Thymus (tissue), 11 donors: ENCODE measurements around the gene MCOLN2. TPM values are rescaled to one million over a fixed set of nuclear protein-coding genes. Genes with fewer than 3 reads are reported as not detected.
"Not testable (repeated sequence)": the region's sequence is repeated elsewhere in the genome, so short reads cannot be mapped to it uniquely, and the experiment has no call there.

Experiments used
- DNase-seq, 9 donors: peaks; one replicate each; pipeline ENCODE4 v3.0.0-alpha.2; 2013; ENCODE audit warnings: low spot score in 9 of 9, low read depth in 6 of 9, missing footprints in 1 of 9
- H3K27ac ChIP-seq, 2 donors: one replicate each; pipeline ENCODE4 v1.5.1; 2013; ENCODE audit warnings: control low read depth in 1 of 2, low read depth in 1 of 2, low read length in 1 of 2, mild to moderate bottlenecking in 1 of 2, moderate library complexity in 1 of 2
- H3K27me3 ChIP-seq, 2 donors: one replicate each; pipeline ENCODE4 v1.5.1; 2013; ENCODE audit warnings: low read length in 1 of 2; ENCODE audit not compliant: control insufficient read depth in 2 of 2, insufficient read depth in 1 of 2
- H3K36me3 ChIP-seq, 2 donors: one replicate each; pipeline ENCODE4 v1.5.1; 2013; ENCODE audit warnings: low read length in 1 of 2, mild to moderate bottlenecking in 1 of 2, moderate library complexity in 1 of 2; ENCODE audit not compliant: control insufficient read depth in 2 of 2, insufficient read depth in 2 of 2
- H3K4me1 ChIP-seq, 2 donors: one replicate each; pipeline ENCODE4 v1.5.1; 2013; ENCODE audit warnings: low read length in 2 of 2; ENCODE audit not compliant: control insufficient read depth in 2 of 2, insufficient read depth in 2 of 2
- H3K4me3 ChIP-seq, 2 donors: one replicate each; pipeline ENCODE4 v1.5.1; 2013; ENCODE audit warnings: low read length in 2 of 2, control low read depth in 1 of 2, mild to moderate bottlenecking in 1 of 2
- H3K9me3 ChIP-seq, 2 donors: one replicate each; pipeline ENCODE4 v1.5.1; 2013; ENCODE audit warnings: low read length in 1 of 2, mild to moderate bottlenecking in 1 of 2; ENCODE audit not compliant: control insufficient read depth in 2 of 2, insufficient read depth in 1 of 2
- WGBS: extraction: QIAGEN DNeasy Blood & Tissue Kit; methylation state at CpG from one replicate; pipeline ENCODE4 v1.1.7; 2013; 5-methylcytosine and 5-hydroxymethylcytosine counted together
- polyA plus RNA-seq: library from polyadenylated mRNA; stranded (reverse); fragments of 200-250 nt; gene quantifications from one replicate; pipeline ENCODE4 v1.2.3, GENCODE V29; 2013
- total RNA-seq: library from RNA; stranded (reverse); fragments of 120-200 nt; gene quantifications from one replicate; pipeline ENCODE4 v1.2.4, GENCODE V29; 2013
- donor health status: healthy.

Gene MCOLN2
- total and polyA plus RNA-seq, 2 donors: 8.0 to 18.2 TPM

- H3K4me1 ChIP-seq: no peaks in the 10 kb centered on the region
- H3K27ac ChIP-seq: no peak overlapping the region
- H3K4me3 ChIP-seq: no peak overlapping the region
- no peaks in the 10 kb centered on the region for H3K36me3 ChIP-seq
- no peak for DNase-seq
- no peaks in the 10 kb centered on the region for H3K27me3 ChIP-seq
- 97% methylated on average over 3 of the region's 3 CpGs for WGBS
- H3K9me3 ChIP-seq: no peaks in the 10 kb centered on the region
Observed at GRCh38 chr1:85024736-85025135, 27.8 kb upstream of the MCOLN2 start.

- Histone ChIP-seq H3K4me3 (no peak overlapping the region), H3K36me3 (no peaks in the 10 kb centered on the region), H3K27me3 (no peaks in the 10 kb centered on the region), H3K27ac (no peak overlapping the region), H3K4me1 (no peaks in the 10 kb centered on the region), H3K9me3 (no peaks in the 10 kb centered on the region)
- no peak for DNase-seq
Observed at GRCh38 chr1:85022700-85023099, 25.8 kb upstream of the MCOLN2 start.

DNA sequence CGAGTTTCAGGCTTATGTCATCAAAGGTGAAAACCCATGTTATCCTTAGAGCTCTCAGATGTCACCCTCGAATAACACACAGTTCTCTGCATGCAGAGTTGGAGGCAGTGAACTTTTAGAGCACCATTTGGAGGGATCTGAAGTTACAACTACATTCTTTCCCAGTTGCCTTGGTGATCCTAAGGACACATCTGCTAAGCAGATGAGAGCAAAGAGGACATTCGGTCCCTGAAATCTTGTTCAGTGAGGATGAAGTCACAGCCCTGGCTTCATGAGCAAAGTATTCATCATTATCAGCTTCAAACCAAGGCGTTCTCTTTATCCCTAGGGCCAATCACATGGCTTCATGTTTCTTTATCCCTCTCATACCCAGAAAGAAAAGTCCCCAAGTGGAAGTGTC is 23.1 kb upstream of the MCOLN2 start:
- Histone ChIP-seq H3K36me3 (no peaks in the 10 kb centered on the region), H3K27ac (no peak overlapping the region), H3K9me3 (no peaks in the 10 kb centered on the region), H3K4me3 (no peak overlapping the region), H3K4me1 (no peaks in the 10 kb centered on the region), H3K27me3 (no peaks in the 10 kb centered on the region)
- WGBS: 91% methylated on average over 4 of the region's 4 CpGs
- DNase-seq: no peak

DNA sequence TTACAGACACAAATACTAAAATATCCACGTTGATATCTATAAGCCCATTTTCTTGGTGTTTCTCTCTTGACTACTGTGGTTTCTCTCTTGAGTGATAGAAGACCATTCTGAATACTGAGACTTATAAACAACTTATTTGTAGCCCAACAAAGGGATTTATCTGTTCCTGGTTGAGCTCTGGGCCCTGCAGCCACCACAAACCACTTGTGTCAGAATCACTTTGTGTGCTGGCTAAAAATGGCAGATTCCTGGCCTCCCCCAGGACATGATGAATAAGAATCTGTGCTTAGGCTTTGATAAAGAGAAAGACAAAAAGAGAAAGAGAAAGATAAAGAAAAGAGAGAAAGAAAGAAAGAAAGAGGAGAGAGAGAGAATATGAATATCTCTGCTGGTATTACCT is 18.9 kb upstream of the MCOLN2 start:
- Histone ChIP-seq H3K27me3 (no peaks in the 10 kb centered on the region), H3K4me3 (no peak overlapping the region), H3K36me3 (no peaks in the 10 kb centered on the region), H3K4me1 (no peaks in the 10 kb centered on the region), H3K9me3 (no peaks in the 10 kb centered on the region), H3K27ac (no peak overlapping the region)
- 97% methylated on average over 1 of the region's 1 CpG for WGBS
- no peak for DNase-seq

- DNase-seq, H3K4me3 ChIP-seq, H3K27ac ChIP-seq, H3K9me3 ChIP-seq, H3K4me1 ChIP-seq, H3K27me3 ChIP-seq, H3K36me3 ChIP-seq: not testable (repeated sequence)
- whole genome bisulfite sequencing: 70% methylated on average over 1 of the region's 1 CpG
Observed at GRCh38 chr1:85005641-85006040, 8.7 kb upstream of the MCOLN2 start.

DNA sequence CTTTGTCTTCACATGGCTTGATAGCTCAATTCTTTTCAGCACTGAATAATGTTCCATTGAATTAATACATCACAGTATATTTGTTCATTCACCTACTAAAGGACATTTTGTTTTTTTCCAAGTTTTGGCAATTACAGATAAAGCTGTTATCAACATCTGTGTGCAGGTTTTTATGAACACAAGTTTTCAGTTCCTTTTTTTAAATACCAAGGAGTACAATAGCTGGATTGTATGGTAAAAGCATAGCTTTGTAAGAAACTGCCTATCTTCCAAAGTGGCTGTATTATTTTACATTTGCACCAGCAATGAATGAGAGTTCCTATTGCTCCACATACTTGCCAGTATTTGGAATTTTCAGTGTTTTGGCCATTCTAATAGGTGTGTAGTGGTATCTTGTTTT is 4.8 kb upstream of the MCOLN2 start:
- no peaks in the 10 kb centered on the region for H3K9me3 ChIP-seq
- no peak overlapping the region for H3K27ac ChIP-seq
- DNase-seq: no peak
- H3K4me1 ChIP-seq: peaks cover 5 to 12% of the 10 kb centered on the region in 2 donors
- no peaks in the 10 kb centered on the region for H3K36me3 ChIP-seq
- H3K4me3 ChIP-seq: no peak overlapping the region
- peaks cover 29 to 43% of the 10 kb centered on the region in 2 donors for H3K27me3 ChIP-seq

GRCh38 chr1:84998642-84999280 is 1.8 kb upstream of the MCOLN2 start:
- no peaks in the 10 kb centered on the region for H3K36me3 ChIP-seq
- H3K4me1 ChIP-seq: peaks cover 5 to 16% of the 10 kb centered on the region in 2 donors
- peaks cover 41 to 58% of the 10 kb centered on the region in 2 donors for H3K27me3 ChIP-seq
- H3K9me3 ChIP-seq: no peaks in the 10 kb centered on the region
- WGBS: 34% methylated on average over 14 of the region's 14 CpGs
- no peak overlapping the region for H3K27ac ChIP-seq
- DNase-seq: peak in 3 of 9 donors; percentile 6 to 30 (median 21)
- no peak overlapping the region for H3K4me3 ChIP-seq

- H3K4me3 ChIP-seq: peak overlapping the region; percentile 30 to 52
- WGBS: 2% methylated on average over 58 of the region's 58 CpGs
- peaks cover 41 to 53% of the 10 kb centered on the region in 2 donors for H3K27me3 ChIP-seq
- H3K36me3 ChIP-seq: no peaks in the 10 kb centered on the region
- H3K27ac ChIP-seq: no peak overlapping the region
- DNase-seq: no peak
- no peaks in the 10 kb centered on the region for H3K9me3 ChIP-seq
- peaks cover 5 to 16% of the 10 kb centered on the region in 2 donors for H3K4me1 ChIP-seq
Observed at GRCh38 chr1:84997667-84998600, 1.0 kb upstream of the MCOLN2 start.
